NT2/D1 (cell line): ENCODE data around the gene THPO.

Experiments used
- YY1 ChIP-seq: IDR thresholded peaks from 2 replicates; pipeline ENCODE4 v1.6.1; 2011; ENCODE audit not compliant: insufficient read length, insufficient read depth
- ZNF274 ChIP-seq: IDR thresholded peaks from 2 replicates; pipeline ENCODE4 v1.6.1; 2011; ENCODE audit warnings: mild to moderate bottlenecking, low read depth, low read length

GRCh38 chr3:184346480-184347190, 31.4 kb downstream of the THPO start:
- TF ChIP-seq YY1 = no peak
- TF ChIP-seq ZNF274 = no peak
